GM12875 (cell line): ENCODE results near the gene OXSM.

ENCODE experiments used
- H3K4me3 ChIP-seq: one replicate; pipeline ENCODE4 v1.5.1; 2011; ENCODE audit warnings: low read depth, low read length, control low read depth
- TF ChIP-seq, protein P1 (sequence below): IDR thresholded peaks from 2 replicates; pipeline ENCODE4 v1.5.1; 2011; ENCODE audit warnings: low read depth, mild to moderate bottlenecking, control low read depth, inconsistent platforms, low read length, moderate library complexity, borderline replicate concordance; ENCODE audit not compliant: insufficient read depth

OXSM gene

DNA sequence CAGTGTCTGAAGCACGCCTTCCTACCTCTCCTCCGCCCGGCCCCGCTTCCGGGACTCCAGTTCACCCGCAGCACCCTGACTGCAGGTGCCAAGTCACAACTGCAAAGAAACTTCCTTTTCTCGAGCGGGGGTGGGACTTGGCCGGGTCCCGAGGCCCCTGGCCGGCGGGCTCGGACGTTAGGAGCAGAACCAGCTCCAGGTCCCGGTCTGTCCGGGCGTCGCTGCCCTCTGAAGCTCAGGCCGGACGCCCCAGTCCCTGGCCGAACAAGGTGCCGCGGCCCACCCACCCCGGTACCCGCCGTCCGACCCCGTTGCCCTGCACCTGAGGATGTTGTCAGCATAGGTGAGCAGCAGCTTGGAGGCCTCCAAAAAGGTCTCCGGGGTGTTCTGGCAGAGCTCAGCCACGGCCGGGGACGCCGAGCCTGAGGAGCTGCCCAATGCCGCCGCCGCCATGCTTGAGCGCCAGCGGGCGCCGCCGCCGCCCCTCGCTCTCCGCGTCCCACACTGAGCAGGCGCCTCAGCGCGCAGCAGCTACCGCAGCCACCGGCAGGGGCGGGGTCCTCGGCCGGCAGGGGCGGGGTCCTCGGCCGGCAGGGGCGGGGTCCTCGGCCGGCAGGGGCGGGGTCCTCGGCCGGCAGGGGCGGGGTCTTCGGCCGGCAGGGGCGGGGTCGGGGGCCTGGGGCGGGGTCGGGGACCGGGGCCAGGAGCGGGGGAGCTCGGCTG is 6.8 kb upstream of the OXSM start, which contains the start of gene NGLY1:
Gene NGLY1 (minus strand): TSS at position 506 of the 723 bp plus-strand sequence. CDS start 53 bp downstream, at position 453.
- TF ChIP-seq, protein P1, sequence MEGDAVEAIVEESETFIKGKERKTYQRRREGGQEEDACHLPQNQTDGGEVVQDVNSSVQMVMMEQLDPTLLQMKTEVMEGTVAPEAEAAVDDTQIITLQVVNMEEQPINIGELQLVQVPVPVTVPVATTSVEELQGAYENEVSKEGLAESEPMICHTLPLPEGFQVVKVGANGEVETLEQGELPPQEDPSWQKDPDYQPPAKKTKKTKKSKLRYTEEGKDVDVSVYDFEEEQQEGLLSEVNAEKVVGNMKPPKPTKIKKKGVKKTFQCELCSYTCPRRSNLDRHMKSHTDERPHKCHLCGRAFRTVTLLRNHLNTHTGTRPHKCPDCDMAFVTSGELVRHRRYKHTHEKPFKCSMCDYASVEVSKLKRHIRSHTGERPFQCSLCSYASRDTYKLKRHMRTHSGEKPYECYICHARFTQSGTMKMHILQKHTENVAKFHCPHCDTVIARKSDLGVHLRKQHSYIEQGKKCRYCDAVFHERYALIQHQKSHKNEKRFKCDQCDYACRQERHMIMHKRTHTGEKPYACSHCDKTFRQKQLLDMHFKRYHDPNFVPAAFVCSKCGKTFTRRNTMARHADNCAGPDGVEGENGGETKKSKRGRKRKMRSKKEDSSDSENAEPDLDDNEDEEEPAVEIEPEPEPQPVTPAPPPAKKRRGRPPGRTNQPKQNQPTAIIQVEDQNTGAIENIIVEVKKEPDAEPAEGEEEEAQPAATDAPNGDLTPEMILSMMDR: 0 out of 2 replicates have a peak, but pooled peaks have one; percentile 1
- H3K4me3 ChIP-seq: peak within 1 kb of the TSS; percentile 74

DNA sequence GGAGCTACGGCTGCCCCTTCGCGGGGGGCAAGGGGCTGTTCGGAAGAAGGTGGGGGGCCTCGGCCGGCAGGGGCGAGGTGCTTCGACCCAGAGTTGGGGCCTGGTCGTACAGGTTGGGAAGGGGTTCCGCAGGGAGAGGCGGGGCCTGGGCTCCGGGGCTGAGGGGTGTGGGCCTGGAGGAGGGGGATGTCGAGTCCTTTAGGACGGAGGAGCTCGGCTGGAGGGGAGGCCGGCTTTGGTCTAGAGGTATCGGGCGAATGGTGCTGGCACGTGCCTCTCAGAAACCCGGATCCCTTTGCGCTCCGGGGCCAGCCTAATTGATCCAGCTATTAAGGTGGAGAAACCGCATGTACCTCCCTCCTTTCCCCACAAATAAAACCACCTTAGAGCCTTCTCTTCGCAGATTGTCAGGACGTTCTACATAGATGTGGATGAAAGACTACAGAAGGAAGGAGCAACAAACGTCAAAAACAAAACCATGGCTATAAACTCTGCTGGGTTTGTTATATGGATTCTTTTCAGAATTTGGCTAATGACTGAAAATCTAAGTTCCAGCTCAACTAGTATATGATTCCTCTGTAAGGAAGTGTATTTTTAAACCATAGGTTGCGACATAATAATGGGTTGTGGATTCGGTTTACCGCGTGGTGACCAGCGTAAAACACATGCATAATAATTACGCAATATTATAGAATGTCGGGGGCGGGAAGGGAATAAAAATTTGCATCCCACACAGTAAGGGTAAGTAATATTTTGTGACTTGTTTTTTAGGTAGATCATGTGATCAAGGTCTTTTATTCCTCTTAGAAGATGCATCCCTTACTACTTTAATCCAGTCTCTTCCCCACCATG is 6.0 kb upstream of the OXSM start:
- TF ChIP-seq, protein P1: no peak
- H3K4me3 ChIP-seq: peak overlapping the region; percentile 60

DNA sequence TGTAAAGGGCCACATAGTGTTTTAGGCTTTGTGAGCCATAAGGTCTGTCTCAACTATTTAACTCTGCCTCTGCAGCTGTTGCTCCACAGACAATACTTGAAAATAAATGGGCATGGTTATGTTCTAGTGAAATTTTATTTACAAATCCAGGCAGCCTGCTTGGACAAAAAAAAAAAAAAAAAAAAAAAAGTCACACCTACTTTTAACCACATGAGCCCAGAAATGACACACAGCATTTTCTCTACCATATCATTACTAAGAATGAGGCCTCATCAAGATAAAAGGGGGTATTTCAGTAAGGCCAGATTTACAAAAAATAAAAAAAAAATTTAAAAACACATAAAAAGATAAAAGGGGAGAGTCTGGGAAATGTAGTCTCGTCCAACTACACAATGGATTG is 4.9 kb upstream of the OXSM start:
- H3K4me3 ChIP-seq: no peak overlapping the region
- TF ChIP-seq, protein P1: no peak

DNA sequence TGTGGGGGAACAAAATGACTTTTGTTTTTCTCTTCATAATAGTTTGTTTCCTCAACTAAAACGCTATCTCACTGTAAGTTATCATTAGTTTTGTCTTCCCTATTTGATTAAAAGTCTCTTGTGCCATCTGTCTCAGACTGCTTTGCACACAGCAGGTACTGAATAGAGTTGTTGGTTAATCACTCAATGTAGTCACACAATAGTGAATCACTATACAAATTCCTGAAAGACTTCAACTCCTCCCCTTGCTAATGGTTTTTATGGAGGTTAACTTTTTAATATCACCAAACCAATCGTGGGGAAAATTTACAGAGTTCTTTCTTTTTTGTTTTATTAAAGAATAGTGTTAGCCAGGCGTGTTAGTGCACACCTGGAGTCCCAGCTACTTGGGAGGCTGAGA is 4.1 kb upstream of the OXSM start:
- no peak overlapping the region for H3K4me3 ChIP-seq
- TF ChIP-seq, protein P1: no peak

DNA sequence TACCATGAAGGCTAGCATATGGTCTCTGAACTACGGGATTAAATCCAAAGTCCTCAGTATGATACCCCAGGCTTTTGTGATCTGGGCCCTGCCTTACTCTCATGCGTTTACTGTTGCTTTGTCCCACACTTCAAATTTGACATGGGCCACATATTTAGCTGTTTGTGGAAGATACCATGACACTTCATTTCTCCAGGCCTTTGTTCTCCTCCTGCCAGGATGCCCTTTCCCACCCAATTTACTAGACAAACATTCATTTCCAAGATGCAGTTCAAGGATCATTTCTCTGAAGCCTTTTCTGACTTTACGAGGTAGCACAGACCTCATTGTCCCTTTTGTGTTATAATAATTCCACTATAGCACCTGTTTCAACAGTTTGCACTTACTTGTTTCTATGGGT is 2.2 kb upstream of the OXSM start:
- H3K4me3 ChIP-seq: no peak overlapping the region
- TF ChIP-seq, protein P1: no peak

DNA sequence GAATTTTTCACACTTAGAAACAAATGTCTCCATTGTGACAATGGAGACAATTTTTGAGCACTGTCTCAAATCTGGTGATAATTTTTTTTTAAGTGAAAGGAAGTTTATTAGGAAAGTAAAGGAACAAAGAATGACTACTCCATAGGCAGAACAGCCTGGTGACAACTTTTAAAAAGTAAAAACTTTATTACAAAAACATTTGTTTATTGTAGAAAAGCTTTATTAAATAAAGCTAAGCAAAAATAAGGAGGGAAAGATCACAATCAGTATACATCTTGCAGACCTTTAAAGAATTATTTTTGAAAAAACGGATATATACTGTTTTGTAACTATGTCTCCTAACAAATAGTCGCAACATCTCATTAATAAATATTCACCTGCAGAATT is 688 bp upstream of the OXSM start:
- TF ChIP-seq, protein P1: no peak
- H3K4me3 ChIP-seq: peak overlapping the region; percentile 54
